Occipital lobe (tissue), 2 donors: ENCODE results near the gene SLC17A3. TPM values are rescaled to one million over a fixed set of nuclear protein-coding genes. Genes with fewer than 3 reads are reported as not detected.
A peak's percentile ranks its signal among the peaks of the same experiment; 100 is the strongest.

Experiments
- DNase-seq: peaks from one replicate; lab custom pipeline; 2025; lab: John Stamatoyannopoulos, UW
- total RNA-seq: library from RNA; depleted of rRNA; stranded (reverse); fragments of >200 nt; gene quantifications from one replicate; pipeline ENCODE4 v1.2.3, GENCODE V29; 2014

SLC17A3 gene
- total RNA-seq, 1 donor from 2014 or later: not detected

DNA sequence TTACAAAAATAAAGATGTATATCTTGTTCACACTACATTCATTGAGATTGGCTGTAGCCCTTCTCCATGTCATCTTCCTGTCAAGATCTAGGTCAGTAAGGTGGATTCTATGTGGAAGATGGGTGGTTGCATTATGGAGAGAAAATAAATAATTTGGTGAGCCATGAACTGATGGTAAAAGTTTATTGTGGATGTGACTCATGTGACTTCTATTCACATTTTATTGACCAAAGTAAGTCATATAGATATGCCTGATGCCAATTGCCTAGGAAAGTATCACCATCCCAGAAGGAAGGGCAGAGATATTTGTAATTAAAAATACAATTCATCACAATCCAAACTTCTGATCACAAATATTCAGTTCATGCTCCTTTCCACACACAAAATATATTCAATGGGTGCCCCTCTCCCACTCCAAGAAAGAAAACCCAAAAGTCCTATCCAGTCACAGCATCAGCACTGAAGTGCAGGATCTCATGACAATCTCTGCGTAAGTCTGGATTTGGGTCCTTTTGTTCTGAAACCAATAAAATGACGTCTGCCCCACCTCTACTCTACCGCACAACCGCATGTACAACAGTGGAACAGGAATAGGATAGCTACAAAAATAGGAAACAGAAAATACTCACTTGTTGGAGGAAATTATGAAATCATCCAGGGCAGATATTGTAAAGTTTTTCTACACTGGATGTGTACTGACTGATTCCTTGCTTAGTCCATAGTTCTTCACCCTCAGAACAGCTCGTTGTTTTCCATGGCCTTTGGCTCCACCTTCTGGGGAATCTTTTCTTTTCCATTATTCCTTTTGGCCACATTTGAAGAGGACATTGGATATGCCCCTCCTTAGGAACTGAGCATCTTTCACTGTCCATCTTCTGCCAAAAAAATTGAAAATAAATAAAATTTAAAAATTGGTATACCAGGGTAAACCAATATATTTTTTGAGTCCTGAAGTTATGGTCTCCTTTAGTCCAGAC is 16.1 kb upstream of the SLC17A3 start:
- DNase-seq: peak; percentile 2

DNA sequence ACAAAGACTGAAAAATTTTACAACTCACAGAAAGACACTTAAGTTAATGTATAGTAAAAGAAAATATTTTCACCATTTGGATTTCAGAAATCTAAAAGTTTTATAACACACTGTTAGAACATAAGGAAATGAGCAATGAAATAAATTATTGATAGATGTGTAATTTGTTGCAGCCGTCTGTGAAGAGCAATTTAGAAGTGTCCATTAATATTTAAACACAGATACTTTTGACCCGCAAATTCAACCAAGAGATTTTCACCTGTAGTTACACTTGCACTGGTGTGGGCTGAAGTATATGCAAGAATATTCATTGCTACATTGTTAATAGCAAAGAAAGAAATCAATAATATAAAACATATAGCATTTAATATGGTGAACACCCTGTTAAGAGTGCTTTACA is 14.6 kb upstream of the SLC17A3 start:
- no peak for DNase-seq

DNA sequence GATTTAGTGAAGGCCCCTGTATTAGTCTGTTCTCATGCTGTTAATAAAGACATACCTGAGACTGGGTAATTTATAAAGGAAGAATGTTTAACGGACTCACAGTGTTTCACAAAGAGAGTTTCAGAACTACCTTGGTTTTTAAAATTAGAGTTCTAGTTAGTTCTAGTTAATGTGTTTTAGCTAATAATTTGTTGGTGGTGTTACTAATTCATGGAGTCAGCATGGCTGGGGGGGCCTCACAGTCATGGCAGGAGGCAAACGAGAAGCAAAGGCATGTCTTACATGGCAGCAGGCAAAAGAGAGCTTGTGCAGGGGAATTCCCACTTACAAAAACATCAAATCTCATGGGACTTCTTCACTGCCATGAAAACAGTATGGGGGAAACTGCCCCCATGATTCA is 12.0 kb upstream of the SLC17A3 start:
- no peak for DNase-seq

DNA sequence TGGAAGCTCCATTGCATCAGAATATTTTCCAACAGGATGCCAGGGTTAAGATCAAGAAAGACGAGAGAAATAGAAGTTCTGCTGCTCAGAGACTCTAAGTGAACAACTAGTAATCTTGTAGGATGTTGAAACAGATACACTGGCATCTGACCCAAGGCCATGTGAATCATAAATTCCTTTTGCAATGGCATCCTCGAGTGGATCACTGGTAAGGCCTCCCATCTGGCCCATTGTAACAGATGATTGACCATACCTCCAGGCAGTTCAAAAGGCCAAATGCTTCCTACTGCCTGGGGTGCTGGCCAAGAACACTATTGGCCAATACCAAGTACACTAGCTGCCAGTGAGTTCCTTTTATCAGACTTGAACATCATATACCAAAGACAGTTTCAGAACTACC is 9.9 kb upstream of the SLC17A3 start:
- no peak for DNase-seq

DNA sequence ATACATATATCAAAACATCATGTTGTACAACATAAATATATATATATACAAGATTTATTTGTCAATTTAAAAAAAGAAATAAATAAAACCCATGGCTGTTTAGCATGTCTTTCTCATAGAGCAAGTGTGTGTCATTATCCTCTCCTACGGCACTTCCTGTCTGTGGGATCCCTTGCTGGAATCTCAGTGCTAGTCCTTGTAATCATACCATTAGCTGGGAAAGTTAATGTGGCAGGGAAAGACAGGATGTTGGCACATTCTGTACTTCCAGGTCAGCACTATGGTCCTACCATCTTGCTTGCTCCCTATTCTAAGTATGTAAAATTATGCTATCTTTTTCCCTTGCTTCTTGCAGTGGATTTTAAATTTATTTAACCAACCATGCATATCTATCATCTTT is 9.5 kb upstream of the SLC17A3 start:
- DNase-seq: no peak

DNA sequence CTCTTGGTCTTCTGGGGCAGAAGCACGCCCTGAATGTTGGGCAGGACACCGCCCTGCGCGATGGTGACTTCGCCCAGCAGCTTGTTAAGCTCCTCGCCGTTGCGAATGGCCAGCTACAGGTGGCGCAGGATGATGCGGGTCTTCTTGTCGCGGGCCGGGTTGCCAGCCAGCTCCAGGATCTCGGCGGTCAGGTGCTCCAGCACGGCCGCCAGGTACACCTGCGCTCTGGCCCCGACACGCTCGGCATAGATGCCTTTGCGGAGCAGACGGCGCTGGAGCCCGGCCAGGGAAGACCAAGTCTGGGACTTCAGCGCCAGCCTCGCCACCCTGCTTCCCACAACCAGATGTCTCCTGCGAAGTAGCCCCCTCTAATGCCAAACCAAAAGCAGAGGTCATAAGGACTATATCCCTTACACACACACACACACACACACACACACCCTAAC is 8.0 kb upstream of the SLC17A3 start:
- no peak for DNase-seq

DNA sequence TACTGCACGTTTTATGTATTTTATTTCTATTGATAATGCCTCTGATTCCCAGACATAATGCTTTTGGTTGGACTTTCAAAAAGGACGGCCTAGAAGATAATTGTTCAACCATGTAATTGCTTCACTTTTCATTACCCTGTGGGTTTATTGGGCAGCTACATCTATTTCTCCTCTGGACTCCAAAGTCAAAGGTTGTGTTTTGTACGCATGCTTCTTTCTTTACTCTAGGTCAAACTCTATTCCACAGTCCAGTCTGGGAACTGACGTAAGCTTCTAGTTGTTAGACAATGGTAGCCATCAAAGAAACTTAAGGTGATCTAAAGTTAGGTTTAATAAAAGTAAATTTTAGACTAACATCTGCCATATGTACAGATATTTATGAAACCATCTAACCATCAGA is 6.6 kb upstream of the SLC17A3 start:
- DNase-seq: no peak

DNA sequence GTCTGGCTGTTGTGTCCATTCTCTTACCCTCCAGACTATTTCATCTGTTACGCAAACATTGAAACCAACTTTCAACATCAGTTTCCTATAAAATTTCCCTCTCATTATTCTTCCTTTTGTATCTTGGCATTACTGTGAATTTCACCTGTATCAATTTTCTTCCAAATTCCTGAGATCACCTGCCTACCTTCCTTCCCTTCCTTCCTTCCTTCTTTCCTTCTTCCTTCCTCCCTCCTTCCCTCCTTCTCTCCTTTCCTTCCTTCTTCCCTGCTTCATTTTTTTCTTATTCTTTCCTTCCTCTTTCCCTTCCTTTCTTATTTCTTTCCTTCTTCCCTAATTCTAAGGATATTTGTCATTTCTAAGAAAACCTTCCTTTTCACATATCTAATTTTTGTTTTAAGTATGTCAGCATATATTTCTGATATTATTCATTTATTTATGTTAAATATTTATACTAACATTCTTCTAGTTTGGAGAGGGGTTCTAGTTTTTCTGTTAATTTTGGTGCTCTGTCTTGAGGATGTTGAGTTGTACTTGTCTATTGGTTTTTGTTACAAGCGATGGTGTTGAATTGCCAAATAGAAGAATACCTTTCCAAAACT is 4.8 kb upstream of the SLC17A3 start:
- no peak for DNase-seq

DNA sequence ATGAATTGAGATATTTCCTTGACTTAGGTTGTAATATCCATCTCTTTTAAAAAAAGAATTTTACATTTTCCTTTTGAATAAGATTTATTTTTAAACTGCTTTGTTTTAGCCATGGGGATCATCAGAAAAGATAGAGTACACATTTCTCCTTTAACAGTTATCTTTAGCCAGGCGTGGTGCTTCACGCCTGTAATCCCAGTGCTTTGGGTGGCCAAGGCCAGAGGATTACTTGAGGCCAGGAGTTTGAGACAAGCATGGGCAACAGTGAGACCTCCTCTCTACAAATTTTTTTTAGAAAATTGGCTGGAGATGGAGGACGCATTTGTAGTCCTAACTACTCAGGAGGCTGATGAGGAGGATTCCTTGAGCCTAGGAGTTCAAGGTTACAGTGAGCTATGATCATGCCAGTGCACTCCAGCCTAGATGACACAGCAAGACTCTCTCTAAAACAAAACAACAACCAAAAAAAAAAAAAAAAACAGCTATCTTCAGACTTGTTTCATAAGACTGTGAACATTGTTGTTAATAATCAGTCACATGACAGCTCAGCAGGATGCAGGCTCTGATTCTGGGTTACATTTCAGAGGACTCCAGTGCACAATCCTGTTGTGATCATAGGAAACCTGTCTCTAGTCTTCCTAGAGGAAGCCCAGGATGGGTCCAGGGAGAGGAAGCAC is 2.0 kb upstream of the SLC17A3 start:
- DNase-seq: no peak

DNA sequence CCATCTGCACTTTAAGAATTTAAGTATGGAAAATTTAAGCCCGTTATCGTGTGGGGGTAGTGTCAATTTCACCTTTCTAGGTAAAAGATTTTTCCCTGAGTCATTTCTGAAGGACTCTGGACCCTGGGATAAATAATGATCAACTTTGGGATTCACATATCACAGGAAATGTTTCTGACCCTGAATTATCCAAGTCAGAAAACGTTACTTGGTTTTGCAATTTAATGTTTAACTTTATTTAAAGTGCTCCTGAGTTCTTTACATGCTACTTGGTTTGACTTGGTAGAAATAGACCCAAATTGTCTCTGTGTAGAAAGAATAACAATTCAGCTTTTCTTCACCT is 1.5 kb upstream of the SLC17A3 start:
- no peak for DNase-seq

DNA sequence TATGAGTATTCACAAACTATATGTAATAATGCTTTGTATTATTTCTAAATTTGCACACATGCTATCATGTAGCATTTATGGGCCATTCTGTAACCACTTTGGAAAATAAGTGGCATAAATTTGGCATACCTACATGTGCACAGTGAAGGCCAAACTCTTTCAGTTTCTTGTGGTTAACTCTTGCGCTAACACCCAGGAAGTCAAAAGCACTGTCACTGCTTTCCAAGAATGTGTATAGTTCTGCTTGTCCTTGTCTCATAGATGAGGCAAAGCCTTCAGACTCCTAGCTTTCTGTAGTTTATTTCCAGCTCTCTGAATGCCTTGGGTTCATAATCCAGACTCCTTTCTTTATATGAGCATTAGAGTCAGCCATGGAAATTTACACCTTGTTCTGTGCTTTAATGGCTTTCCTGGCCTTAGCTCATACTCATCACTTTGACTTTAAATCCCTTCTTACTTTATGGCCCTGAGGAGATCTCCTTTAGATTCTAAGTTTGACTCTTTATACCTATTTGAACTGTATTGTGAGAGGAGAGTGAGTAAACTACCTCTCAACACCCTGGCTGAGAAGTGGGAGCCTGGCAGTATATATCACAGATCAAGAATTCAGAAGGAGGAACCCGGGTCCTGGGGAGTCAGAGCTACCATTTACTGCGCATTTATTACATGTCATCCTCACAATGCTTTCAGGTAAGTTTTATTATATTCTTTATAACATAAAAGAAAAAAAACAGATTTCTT is 949 bp upstream of the SLC17A3 start:
- DNase-seq: no peak

DNA sequence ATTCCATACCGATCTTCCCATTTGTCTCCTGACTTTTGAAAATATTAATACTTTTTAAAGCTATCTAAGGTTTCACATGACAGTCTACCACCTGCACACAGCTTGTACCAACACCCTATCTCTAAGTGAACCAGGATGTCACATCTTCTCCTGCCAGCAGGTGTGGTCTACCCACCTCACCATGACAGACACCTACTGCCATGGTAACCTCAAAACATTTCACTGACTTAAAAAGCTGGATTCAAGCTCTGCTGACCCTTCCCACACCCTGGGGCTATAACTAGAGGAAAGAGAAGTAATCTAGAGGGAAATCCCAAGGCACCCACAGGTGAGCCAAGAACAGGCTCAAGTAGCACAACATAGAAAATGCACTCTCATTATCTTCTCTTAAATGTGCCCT is 1.2 kb downstream of the SLC17A3 start:
- no peak for DNase-seq

DNA sequence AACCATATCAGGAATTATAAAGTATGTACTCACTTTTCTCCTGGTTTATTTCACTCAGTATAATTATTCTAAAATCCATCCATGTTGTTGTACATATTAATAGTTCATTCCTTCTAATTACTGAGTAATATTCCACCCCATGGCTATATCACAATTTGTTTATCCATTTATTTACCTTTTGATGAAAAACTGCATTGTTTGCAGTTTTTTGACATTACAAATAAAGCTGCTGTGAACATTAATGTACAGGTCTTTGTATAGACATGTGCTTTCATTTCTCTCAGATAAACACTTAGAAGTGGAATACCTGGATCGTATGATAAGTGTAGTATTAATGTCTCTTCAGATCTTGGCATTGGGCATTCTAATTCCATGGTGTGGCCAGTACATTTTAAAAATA is 4.2 kb downstream of the SLC17A3 start:
- no peak for DNase-seq

DNA sequence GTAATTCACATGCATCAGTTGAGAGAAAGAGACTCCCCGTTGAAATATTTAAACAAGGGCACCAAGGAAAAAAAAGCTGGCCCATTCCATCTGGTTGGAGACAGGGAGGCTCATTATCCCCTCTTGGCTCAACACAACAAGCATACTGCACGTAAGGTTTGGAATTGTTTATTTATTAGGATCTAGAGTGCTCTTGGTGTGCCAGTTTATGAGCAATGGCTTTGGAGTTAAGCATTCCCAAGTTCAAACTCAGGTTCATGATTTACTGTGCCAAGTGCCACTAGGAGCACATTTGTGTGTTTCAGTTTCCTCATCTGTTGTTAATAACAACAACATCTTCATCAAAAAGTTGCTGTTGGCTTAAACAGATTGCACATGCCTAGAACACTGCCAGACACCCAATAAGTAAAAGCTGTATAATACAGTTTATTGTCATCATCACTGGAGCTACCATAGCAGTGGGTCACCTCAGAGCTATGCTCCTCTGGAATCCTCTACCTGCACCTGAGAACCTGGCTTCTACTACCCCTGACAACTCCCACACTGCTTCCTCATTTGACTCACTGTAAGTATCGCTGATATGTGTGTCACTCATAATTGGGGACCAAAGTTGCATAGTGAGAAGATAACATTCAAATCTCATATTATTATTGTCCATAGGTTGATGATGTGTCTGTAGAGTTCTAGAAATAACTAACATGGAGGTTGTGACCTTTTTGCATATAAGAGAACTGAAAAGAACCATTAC is 5.4 kb downstream of the SLC17A3 start:
- no peak for DNase-seq

DNA sequence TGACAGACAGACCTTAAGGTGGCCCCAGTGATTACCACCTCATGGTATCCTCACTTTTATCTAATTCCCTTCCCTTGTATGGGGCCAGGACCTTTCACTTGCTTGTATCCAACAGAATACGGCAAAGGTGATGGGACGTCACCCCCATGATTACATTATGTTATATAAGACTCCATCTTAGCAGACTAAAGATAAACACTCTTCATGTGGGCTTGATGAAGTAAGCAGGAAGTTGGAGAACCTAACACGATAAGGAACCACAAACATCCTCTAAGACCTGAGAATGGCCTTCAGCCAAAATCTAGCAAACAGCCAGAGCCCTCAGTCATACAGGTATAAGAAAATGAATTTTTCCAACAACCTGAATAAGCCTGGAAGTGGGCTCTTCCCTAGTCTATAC is 8.0 kb downstream of the SLC17A3 start:
- no peak for DNase-seq

DNA sequence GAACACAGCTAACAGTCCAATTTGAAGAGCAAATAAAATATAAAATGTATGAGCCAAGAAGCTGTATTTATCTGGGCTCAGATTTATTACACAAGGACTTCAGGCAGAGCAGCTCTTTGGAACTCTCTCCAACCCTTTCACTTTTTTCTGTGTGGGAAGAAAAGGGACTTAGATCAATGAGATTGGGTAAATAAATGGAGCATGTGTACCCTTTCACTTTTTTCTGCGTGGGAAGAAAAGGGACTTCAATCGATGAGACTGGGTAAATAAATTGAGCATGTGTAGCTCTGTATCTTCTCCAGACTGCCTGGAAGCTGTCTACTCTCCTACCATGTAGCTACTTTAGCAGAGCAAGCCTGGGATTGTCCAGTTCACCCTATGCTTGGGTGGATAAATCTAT is 10.7 kb downstream of the SLC17A3 start:
- DNase-seq: no peak

DNA sequence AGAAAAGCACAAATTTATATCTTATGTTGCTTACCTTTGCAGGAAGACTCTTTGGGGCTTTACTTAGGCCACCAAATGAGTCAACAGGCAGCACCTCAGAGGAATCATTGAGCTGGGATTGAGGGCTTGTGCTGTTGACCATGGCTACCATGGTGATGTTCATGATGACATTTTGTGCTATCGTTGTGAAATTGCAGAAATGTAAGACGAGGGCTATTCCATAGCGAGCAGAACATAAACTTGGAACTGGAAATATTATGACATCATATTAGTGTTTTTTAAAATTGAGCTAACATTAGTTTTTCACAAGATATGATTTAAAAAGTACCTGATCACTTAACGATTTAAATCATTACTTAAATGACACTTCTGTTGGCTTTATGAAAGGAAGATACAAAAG is 11.8 kb downstream of the SLC17A3 start:
- no peak for DNase-seq

DNA sequence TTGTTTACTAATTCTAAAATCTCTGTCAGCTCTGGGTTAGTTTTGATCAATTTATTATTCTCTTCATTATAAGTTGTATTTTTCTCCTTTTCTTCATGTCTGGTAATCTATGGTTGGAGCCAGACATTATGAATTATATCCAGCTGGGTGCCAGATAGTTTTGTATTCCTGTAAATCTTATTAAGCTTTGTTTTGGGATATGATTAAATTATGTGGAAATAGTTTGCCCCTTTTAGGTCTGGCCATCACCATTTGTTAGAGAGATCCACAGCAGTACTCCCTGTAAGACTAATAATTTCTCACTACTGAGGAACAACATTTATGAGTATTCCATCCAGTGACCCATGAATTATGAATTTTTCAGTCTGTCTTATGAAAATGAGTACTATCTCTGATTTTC is 21.3 kb downstream of the SLC17A3 start:
- DNase-seq: no peak

DNA sequence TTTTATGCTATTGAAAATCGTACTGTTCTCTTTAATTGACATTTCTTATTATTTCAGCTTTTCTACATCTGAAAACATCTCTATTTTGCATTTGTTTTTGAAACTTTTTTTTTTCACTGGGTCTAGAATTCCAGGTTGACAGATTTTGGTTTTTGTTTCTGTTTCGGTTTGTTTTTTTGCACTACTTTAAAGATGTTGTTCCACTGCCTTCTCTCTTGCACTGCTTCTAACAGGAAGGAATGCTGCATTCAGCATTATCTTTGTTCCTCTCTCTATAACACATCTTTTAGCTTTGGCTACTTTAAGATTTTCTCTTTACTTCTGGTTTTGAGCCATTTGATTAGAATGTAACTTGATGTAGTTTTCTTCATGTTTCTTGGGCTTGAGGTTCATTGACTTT is 22.1 kb downstream of the SLC17A3 start:
- DNase-seq: no peak

DNA sequence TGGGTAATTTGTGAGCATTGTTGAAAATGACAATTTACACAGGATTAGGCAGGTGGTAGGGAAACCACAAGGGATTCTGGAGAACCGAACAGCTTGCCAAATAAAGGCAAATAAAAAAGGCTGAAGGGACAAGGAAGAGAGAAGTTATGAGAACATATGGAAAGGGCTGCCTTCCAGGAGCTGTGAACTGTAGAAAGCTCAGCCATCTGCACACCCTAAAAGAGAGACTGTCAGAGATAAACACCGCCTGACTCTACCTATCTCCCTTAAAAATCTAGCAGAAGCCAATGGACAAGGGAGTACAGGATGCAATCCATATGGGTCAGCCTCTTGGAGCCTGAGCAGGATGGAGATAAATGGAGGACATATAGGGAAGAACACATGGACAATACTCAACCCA is 29.5 kb downstream of the SLC17A3 start:
- DNase-seq: no peak

DNA sequence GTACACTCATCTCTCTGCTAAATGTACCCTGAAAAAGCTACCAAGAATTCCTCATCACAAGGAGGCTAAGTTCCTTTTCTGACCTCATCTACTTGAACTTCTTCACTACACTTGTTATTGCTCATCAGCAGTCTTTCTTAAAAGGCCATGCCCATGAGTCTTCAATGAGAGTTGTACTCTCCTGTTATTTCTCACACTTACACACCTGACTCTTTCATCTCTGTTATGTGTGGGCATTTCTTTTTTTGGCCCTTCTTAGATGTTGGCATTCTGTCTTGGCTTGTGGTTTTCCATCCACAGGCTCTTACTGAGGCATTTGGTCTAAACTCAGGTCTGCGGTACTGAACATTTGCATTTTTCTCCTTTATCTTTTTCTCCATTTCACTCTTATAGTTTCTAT is 31.5 kb downstream of the SLC17A3 start:
- no peak for DNase-seq
